GM21528 (cell line): ENCODE results near the gene WNT5B.

Source experiments
- ATAC-seq: cut with Tn5 transposase; IDR thresholded peaks from one replicate; pipeline ENCODE4 v1.9.1; 2021; ENCODE audit warnings: mild to moderate bottlenecking, moderate library complexity; ENCODE audit not compliant: unreplicated experiment, low FRiP score

The WNT5B gene

GRCh38 chr12:1622406-1622805, 6.6 kb upstream of the WNT5B start:
- ATAC-seq, result no peak

GRCh38 chr12:1629338-1630132, 504 bp downstream of the WNT5B start:
- no peak for ATAC-seq

DNA sequence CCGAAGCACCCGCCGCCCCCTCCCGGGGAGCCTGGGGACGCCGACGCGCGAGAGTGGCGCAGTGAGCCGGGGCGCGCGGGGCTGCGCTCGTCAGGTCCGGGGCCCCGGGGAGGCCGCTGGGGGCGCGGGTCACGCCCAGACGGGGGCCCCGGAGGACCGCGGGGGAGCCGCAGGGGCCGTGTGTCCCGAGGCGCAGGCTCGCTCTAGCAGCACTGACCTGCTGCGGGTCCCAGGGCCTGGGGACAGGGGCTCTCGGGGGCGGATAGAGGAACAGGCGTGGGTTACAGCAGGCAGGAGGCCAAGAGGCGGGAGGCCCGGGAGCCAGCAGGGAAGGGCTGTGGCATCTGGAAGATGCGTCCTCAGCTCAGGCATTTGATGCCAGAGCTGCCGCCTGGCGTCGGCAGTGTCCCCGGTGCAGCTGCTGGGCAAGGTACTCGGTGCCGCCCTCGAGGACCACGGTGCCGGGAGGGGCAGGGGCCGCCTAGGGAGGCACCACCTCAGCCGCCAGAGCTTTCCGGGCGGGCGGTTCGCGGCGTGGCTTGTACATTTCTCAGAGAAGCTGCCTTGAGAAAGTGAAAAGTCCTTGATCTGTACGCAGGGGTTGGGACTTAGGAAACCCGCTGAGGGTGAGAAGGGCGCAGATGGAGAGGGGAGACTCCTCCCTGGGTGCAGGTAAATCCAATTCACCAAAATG, 1.2 kb downstream of the WNT5B start:
- no peak for ATAC-seq

GRCh38 chr12:1630827-1631591, 2.0 kb downstream of the WNT5B start:
- no peak for ATAC-seq

DNA sequence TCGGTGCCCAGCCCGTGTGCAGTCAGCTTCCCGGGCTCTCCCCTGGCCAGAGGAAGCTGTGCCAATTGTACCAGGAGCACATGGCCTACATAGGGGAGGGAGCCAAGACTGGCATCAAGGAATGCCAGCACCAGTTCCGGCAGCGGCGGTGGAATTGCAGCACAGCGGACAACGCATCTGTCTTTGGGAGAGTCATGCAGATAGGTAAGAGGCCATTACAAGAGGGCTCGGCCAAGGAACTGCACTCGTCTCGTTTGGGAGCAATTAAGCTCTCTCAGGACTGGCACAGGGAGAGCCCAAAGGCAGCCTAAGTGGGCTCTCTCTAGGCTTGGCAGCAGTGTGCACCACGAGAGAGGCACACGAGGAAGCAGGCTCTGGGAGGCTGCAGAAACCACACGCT, 3.7 kb downstream of the WNT5B start:
- ATAC-seq, result no peak

GRCh38 chr12:1633459-1633858, 4.4 kb downstream of the WNT5B start:
- ATAC-seq, result no peak

DNA sequence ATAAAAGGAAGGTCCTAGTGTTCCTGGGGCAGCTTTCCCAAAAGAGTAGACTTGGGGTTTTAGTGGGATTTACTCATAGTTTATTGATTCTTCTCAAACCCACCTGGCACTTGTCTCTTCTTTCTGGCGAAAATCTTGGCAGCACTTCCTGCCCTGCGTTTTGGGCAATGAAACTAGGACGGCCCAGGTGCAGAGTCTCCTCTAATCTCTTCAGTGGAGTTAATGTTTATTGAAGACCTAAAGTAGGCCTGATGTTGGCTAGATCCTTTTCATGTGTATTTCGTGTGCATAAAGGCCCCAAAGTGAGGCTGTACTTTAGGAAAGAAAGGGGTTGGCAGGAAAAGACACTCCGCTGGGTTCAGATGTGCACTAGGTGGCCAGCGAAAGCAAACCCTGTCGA, 5.1 kb downstream of the WNT5B start:
- no peak for ATAC-seq

- no peak for ATAC-seq
These were observed 5.7 kb downstream of the WNT5B start for GRCh38 chr12:1634590-1635191.

- ATAC-seq, result no peak
These were observed 6.5 kb downstream of the WNT5B start for GRCh38 chr12:1635301-1636095.

DNA sequence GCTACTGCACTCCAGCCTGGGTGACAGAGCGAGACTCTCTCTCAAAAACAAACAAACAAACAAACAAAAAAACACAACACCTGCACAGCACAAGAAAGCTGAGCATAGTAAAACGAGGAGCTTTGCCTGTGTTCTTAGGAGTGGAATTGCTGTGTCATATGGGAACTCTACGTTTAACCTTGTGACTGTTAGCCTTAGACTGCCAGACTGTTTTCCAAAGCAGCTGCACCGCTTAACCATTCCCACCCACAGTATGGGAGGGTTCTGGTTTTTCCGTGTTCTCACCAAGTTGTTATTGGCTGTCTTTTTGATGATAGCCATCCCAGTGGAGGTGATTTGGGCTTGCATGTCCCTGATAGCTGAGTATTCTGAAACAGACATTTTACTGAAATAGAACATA, 9.2 kb downstream of the WNT5B start:
- ATAC-seq, result no peak

- ATAC-seq, result no peak
These were observed 10.5 kb downstream of the WNT5B start for GRCh38 chr12:1639538-1639937.

- no peak for ATAC-seq
These were observed 11.6 kb downstream of the WNT5B start for GRCh38 chr12:1640328-1641234.

GRCh38 chr12:1642513-1642912, 13.5 kb downstream of the WNT5B start:
- no peak for ATAC-seq

GRCh38 chr12:1643043-1643442, 14.0 kb downstream of the WNT5B start:
- no peak for ATAC-seq

DNA sequence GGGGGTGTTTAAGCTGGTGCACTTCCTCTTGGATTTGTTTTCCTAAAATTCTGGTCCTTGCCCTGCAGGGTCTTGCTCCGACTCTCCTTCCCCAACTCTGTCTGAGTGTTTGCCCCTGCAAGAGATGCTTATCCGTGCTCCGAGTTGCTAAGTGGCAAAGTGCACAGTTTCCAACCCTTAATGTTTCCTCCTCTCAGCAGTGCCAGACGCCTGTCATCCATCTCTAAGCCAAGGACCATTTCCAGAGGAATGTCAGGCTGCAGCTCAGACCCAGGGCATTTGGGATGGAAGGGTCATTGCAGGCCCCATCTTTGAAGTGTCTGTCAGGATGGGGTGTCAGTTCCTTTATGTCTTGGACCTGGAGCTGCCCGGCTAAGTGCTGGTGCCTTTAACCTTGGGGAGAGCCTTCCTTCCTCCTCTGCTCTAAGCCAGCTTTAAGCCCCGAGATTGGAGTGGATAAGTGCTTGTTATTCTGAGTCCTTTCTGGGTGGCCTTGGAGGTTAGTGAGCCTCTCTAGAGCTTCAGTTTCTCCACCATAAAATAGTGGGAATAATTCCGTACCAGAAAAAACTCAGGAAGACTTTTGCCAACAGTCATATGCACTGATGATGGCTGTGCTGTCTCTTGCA, 15.0 kb downstream of the WNT5B start:
- ATAC-seq, result no peak

DNA sequence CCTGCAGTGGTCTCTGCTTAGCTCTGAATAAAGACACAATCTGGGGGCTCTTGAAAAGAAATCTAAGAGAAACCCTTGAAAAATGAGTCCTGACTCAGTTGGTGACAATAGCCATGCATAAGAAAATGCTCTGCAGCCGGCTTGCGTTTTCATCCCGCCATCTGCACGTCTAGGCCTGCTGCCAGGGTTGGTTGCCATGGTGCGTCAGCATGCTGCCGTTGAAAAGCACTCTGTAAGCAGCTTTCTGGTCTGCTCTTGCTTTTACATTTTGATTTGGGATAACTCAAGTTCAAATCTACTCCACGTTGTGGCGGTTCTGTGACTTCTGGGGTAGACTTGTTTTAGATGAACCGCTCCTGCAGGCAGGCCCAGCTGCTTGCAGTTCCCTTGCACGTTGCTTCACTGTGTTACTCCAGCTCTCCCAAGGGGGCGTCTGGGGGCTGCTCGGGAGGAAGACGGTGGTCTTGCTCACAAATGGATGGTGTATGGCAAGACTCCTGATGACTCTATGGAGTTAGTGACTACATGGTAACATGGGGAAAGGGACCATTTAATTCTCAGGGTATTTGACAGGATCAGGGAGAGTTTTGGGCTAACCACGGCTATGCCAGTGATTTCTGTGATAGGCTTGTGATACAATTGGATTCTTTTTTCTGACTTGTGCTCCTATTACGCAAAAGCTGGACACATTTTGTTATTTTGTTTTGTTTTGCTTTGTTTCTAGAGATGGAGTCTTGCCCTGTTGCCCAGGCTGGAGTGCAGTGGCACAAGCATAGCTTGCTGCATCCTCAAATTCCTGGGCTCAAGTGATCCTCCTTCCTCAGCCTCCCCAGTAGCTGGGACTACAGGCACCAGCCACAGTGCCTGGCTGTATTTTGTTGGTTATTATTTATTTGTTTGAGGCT, 15.8 kb downstream of the WNT5B start:
- no peak for ATAC-seq

DNA sequence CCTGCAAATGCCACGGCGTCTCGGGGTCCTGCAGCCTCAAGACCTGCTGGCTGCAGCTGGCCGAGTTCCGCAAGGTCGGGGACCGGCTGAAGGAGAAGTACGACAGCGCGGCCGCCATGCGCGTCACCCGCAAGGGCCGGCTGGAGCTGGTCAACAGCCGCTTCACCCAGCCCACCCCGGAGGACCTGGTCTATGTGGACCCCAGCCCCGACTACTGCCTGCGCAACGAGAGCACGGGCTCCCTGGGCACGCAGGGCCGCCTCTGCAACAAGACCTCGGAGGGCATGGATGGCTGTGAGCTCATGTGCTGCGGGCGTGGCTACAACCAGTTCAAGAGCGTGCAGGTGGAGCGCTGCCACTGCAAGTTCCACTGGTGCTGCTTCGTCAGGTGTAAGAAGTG, 16.8 kb downstream of the WNT5B start:
- ATAC-seq, result no peak
